Hematopoietic multipotent progenitor cell treated with erythropoietin and hydrocortisone succinate and interleukin-3 and kit ligand, for 17 days (in vitro differentiated cells): ENCODE measurements around the gene PAEP.

Experiments used
- DNase-seq: peaks from one replicate; pipeline ENCODE4 v3.0.0-alpha.2; 2015; ENCODE audit warnings: low spot score

Gene PAEP

DNA sequence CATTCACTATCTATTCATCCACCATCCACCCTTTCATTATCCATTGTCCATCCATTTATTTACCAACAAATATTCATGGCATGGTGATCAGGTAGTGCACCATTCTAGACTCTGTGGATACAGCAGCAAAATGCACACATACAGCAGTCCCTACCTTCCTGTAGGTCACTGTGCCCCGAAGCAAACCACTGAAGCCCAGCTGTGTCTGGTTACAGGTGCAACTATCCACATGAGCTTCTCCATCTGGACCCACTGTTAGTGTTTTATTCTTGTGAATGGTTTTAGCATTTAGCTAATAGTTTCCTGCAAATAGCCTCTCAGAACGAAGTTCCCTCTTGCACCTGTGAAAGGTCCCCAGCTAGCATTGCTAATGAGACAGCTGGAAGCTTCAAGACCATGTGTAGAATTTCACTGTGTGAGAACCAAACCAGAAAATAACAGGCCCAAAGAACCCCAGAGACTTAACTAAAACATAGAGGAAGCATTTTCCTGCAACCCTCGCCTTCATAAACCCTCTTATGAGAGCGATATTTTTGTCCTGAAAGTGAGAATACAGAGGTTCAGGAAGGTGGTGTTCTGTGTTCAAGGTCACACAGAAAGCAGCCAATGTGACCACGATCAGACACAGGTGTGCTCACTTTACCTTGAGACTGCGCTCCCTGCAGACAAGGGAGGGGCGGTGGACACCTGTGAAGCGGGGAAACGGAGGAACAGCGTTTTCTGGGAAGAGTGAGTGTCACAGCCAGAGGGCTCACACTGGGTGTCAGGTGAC lies 18.5 kb downstream of the PAEP start:
- no peak for DNase-seq

- no peak for DNase-seq
Measured at GRCh38 chr9:135580664-135581380, 19.3 kb downstream of the PAEP start.

DNA sequence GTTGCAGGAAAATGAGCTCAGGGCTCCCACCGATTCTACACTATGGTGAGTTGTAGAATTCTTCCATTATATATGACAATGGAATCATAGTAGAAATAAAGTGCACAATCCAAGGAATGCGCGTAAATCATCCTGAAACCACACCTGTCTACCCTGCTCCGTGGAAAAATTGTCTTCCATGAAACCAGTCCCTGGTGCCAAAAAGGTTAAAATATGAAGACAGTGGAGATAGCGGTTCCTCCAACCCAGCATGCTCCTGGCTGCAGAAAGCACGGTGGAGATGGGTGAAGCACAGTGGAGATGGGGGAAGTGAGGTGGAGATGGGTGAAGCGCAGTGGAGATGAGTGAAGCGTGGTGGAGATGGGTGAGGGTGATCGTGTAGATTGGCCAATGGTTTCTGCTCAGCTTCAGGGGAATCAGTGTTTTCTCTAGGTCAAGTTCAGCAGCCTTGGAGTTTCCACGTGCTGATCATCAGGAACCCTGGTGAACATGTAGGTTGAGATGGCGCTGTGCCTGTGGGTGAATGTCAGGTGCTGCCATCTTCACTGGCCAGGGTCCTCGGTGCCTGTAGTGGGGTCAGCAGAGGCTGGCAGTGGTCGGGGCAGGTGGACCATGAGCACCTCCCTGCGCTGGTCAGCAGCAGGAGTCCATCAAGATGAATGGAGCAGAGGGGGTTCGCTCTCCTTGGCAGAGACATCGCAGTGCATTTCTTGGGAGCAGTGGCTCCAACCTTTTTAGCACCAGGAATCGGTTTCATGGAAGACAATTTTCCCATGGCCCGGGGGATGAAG lies 20.3 kb downstream of the PAEP start:
- DNase-seq, result no peak

GRCh38 chr9:135582541-135582940 lies 21.0 kb downstream of the PAEP start:
- DNase-seq, result no peak

DNA sequence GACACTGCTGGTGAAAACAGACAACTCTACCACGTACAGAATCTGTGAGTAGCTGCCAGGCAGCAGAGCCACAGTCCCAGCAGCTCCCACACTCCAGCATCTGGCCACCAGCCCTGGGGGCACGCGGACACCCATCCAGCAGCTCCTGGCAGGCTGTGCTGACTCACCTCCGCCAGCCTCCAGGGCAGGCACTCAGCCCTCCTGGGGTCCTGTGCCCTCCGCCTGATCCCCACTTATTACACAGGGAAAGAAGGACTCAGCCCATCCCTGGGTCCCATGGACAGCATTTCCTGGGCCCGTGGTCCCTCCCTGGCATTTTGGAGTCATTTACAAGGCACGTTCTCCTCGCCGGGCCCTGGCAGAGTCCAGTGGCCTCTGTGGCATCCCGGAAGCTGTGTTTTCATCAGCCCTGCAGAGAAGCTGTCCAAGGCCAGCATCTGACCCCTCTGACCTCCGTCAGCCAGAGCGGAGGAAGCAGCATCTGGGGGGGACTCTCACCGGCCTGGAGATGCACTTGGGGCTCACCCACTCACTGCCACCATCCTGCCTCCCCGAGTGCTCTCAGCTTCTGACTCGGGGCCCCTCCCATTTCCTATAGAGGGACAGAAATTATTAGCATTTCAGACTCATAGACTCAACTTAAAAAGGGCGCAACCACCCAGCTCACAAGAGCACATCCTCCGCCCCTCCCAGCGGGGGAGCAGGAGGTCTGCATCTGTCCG lies 21.6 kb downstream of the PAEP start:
- no peak for DNase-seq

GRCh38 chr9:135583688-135584011 lies 22.1 kb downstream of the PAEP start:
- DNase-seq, result no peak

- DNase-seq, result no peak
Measured at GRCh38 chr9:135584371-135584770, 22.8 kb downstream of the PAEP start.

DNA sequence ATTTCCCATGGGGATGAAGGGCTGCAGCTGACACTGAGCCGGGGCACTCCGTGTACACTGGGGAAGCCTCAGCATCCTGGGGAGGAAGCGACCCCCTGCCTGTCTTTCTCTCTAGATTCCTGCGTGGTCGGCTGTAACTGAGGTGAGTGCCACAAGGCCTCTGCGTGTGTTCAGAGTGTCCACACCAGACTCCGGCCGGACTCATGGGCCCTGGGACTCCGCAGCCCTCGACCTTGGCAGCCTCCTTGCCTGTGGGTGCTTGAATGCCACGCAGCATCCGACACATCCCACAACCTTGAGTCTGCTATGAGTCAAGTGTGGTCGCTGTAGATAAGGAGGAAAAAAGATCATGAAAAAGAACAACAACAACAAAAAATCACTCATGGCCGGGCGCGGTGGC lies 23.4 kb downstream of the PAEP start:
- no peak for DNase-seq

- no peak for DNase-seq
Measured at GRCh38 chr9:135586601-135587109, 25.1 kb downstream of the PAEP start.

- DNase-seq, result no peak
Measured at GRCh38 chr9:135587658-135588057, 26.1 kb downstream of the PAEP start.

- no peak for DNase-seq
Measured at GRCh38 chr9:135588371-135588770, 26.8 kb downstream of the PAEP start.

DNA sequence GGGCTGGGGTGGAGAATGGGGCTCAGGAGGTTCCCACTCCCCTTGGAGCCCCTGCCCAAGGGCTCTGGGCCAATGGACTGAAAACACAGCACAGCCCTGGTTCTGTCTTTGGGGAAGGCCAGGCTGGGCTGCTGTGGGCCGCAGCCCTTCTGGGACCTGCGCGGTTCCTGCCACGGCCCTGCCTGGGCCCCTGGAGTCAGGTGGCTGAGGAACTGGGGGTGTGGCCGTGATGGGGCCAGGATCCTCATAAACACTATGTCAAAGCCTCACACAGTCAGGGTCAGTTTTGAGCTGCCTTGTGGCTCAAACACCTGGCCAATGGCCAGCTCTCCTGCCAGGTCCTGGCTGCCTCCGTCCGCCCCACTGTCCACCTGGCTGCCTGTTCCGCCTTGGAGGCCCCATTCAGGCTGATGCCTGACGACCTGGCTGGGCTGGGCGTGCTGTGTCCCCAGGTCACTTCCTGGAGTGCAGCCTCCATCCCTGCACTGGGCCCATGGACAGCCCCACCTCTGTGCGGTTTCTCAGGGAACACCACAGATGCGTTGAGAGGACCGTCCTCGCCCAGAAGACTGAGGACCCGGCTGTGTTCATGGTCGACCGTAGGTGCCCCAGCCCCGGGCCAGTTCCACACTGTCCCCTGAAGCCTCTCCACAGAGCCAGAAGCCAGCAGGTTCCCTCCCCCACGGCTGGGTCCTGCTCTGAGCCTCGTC lies 27.5 kb downstream of the PAEP start:
- DNase-seq, result no peak

DNA sequence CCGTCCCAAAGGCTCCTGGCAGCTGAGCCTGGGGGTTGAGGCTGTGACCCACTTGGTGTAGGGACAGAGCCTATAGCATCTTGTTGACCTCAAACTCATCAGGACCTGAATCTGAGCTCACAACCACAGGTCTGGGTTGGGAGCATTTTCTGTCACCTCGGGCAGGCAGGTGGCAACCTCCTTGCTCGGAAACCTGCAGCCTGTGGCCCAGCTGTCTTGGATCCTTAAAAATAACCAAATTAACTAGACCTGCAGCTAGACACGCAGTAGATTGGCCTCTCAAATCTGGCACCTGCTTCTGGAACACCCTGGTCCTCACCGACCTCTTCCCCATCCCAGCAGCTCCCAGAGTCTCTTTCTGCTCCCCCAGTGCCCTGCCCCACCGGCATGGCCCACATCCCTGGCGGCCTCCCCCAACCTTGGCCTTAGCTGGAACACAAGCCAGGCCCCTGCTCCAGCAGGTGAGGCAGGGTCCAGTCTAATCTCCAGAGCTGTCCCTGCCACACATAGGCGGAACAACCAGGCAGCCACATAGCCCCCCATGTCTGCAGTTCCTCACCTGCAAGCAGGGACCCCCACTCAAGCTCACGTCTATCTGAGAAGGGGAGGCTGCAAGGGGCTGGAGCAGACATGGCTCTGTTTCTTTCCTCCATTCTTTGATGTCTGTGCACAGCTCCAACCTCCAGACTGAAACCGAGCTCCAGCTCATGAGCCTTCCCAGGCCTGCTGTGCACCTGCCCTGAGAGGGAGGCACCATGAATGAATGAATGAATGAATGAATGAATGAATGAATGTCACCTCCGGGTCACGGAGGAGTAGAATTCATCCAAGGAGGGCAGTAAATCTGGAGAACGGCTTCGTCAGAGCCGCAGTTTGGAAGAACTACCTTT lies 28.3 kb downstream of the PAEP start:
- no peak for DNase-seq

- no peak for DNase-seq
Measured at GRCh38 chr9:135590486-135591079, 29.0 kb downstream of the PAEP start.

- DNase-seq, result no peak
Measured at GRCh38 chr9:135591506-135592330, 30.2 kb downstream of the PAEP start.

- DNase-seq, result no peak
Measured at GRCh38 chr9:135592331-135592590, 30.7 kb downstream of the PAEP start.

- DNase-seq, result no peak
Measured at GRCh38 chr9:135592625-135593024, 31.1 kb downstream of the PAEP start.

GRCh38 chr9:135596211-135596610 lies 34.7 kb downstream of the PAEP start:
- no peak for DNase-seq

DNA sequence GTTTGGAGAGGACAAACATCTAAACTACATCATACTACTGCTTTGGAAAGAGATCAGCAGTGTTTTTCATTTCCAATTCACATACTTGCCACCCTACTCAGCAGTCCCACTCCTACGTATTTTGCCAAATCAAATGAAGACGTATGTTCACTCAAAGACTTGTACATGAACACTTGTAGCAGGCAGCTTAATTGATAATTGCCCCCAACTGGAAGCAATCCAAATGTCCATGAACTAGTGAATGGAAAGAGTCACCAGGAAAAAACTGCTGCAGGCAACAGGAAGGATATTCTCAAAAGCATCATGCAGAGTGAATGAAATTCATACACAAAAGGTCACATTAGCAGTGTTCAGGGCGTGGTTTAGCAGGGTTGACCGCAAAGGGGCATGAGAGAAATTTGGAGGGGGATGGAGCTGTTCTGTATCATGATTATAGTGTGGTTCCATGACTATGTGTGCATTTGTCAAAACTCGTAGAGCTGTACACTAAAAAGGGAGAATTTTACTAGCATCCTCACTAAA lies 38.8 kb downstream of the PAEP start:
- DNase-seq, result no peak
